HepG2 (cell line): Measurements from ENCODE around the gene CHST13. TPM values are rescaled to one million over a fixed set of nuclear protein-coding genes. Genes with fewer than 3 reads are reported as not detected.

Experiments
- ATAC-seq: fragments of 200-7000 bp; cut with Tn5 transposase; 3 replicates; pipeline ENCODE4 v1.9.1; 2020; ENCODE audit warnings: mild to moderate bottlenecking, moderate library complexity
- BruUV-seq: library from RNA; stranded (reverse); fragments of 400-500 nt; replicated peaks from 2 replicates; lab custom pipeline; 2021; lab: Mats Ljungman, UMichigan
- CTCF ChIA-PET: fragments of 300-600 bp; formaldehyde crosslinking; extraction: SDS; loops from one replicate; lab custom pipeline; 2021; ENCODE audit warnings: low total read pairs, inconsistent platforms, low intra/inter-chr PET ratio; lab: Yijun Ruan, JAX
- POLR2A ChIA-PET: fragments of 350-600 bp; sonication (Branson Sonifier 250); formaldehyde crosslinking; loops from one replicate; lab custom pipeline; 2020; ENCODE audit warnings: antibody characterized with exemption, inconsistent platforms; lab: Yijun Ruan, JAX
- DNase-seq: peaks from one replicate; pipeline ENCODE4 v3.0.0-alpha.2; 2015; ENCODE audit warnings: low spot score
- FAIRE-seq: peaks from 3 replicates; lab custom pipeline; 2011; peaks lifted over from hg19 to GRCh38; lab: Jason Lieb, UNC
- H2AFZ ChIP-seq: one replicate; pipeline ENCODE4 v1.6.1; 2011; ENCODE audit warnings: low read length, inconsistent platforms
- H3K27ac ChIP-seq: fragments of 300-600 bp; 3 replicates; pipeline ENCODE4 v1.8.0; 2011; ENCODE audit warnings: mixed run types, mild to moderate bottlenecking, mixed read lengths, low read length, inconsistent platforms; ENCODE audit not compliant: insufficient read depth; ENCODE audit errors: extremely low read length
- H3K27me3 ChIP-seq, 2 experiments: fragments of 200-600 bp in 1 of 2; 2 replicates in 1 of 2; 3 replicates in 1 of 2; pipeline versions ENCODE4 v1.6.0 to v1.8.0; 2011; ENCODE audit warnings: low read length in 2 of 2, mild to moderate bottlenecking in 2 of 2, moderate library complexity in 2 of 2, inconsistent platforms in 1 of 2; ENCODE audit not compliant: insufficient read depth in 2 of 2, control insufficient read depth in 1 of 2
- H3K36me3 ChIP-seq, 2 experiments: fragments of 200-600 bp in 1 of 2; replicated peaks in 1 of 2; 2 replicates in 1 of 2; 3 replicates in 1 of 2; pipeline versions ENCODE4 v1.5.1 to v1.8.0; 2011; ENCODE audit warnings: low read length in 2 of 2, inconsistent platforms in 1 of 2; ENCODE audit not compliant: insufficient read depth in 2 of 2, control insufficient read depth in 1 of 2
- H3K4me1 ChIP-seq: 2 replicates; pipeline ENCODE4 v1.5.1; 2012; ENCODE audit warnings: low read length, inconsistent platforms; ENCODE audit not compliant: insufficient read depth
- H3K4me2 ChIP-seq: 2 replicates; pipeline ENCODE4 v1.6.0; 2011; ENCODE audit warnings: low read depth, low read length, inconsistent platforms
- H3K4me3 ChIP-seq, 3 experiments: fragments of 200-600 bp in 1 of 3; sonication (generic), shearing (Covaris generic) in 1 of 3; replicated peaks in 1 of 3; 2 replicates each; pipeline ENCODE4 v1.5.1; 2011 to 2016; ENCODE audit warnings: low read length in 3 of 3, inconsistent platforms in 2 of 3, low read depth in 2 of 3, mild to moderate bottlenecking in 2 of 3, control low read depth in 1 of 3, mixed read lengths in 1 of 3; ENCODE audit not compliant: insufficient read depth in 1 of 3
- H3K79me2 ChIP-seq: one replicate; pipeline ENCODE4 v1.6.1; 2011; ENCODE audit warnings: low read length, inconsistent platforms; ENCODE audit not compliant: insufficient read depth
- H3K9ac ChIP-seq: 2 replicates; pipeline ENCODE4 v1.6.0; 2011; ENCODE audit warnings: mild to moderate bottlenecking, low read depth, low read length, inconsistent platforms; ENCODE audit not compliant: insufficient read depth
- H3K9me3 ChIP-seq: 2 replicates; pipeline ENCODE4 v1.5.1; 2012; ENCODE audit warnings: mild to moderate bottlenecking, low read length
- H4K20me1 ChIP-seq: 2 replicates; pipeline ENCODE4 v1.6.0; 2011; ENCODE audit warnings: inconsistent platforms, mild to moderate bottlenecking, low read length, moderate library complexity; ENCODE audit not compliant: insufficient read depth
- PHF20 ChIP-seq: sonication (generic); formaldehyde crosslinking; IDR thresholded peaks from 2 replicates; pipeline ENCODE4 v1.5.0; 2020; ENCODE audit warnings: mild to moderate bottlenecking, missing genetic modification reagents
- ZBTB34 ChIP-seq: sonication (generic); formaldehyde crosslinking; IDR thresholded peaks from 2 replicates; pipeline ENCODE4 v1.8.0; 2022; ENCODE audit warnings: mild to moderate bottlenecking, missing genetic modification reagents
- ZNF256 ChIP-seq: sonication (generic); formaldehyde crosslinking; conservative IDR thresholded peaks from 2 replicates; pipeline ENCODE4 v1.4.0; 2020; ENCODE audit warnings: missing genetic modification reagents
- ZNF614 ChIP-seq: IDR thresholded peaks from 2 replicates; pipeline ENCODE4 v1.6.1; 2018; ENCODE audit warnings: missing biosample characterization, missing genetic modification reagents, inconsistent platforms, borderline replicate concordance
- ZNF703 ChIP-seq: sonication (generic); formaldehyde crosslinking; IDR thresholded peaks from 2 replicates; pipeline ENCODE4 v1.5.1; 2020; ENCODE audit warnings: missing genetic modification reagents, mild to moderate bottlenecking, moderate library complexity, borderline replicate concordance
- ZNF83 ChIP-seq: sonication (generic); formaldehyde crosslinking; IDR thresholded peaks from 2 replicates; pipeline ENCODE4 v1.4.0; 2020; ENCODE audit warnings: missing genetic modification reagents, mild to moderate bottlenecking, borderline replicate concordance
- WGBS: methylation state at CpG from one replicate; pipeline ENCODE4 v1.1.6; 2017; ENCODE audit warnings: low lambda C conversion rate; 5-methylcytosine and 5-hydroxymethylcytosine counted together
- in situ Hi-C: cut with HindIII; loops from 2 replicates; pipeline ENCODE4 v1.10.0; 2017; ENCODE audit warnings: low pct_unique_long_range_greater_than_20kb; ENCODE audit not compliant: extremely low pct_ligation_motif_present
- intact Hi-C: fragments of 100-400 bp; cut with micrococcal nuclease; formaldehyde crosslinking; loops from one replicate; pipeline ENCODE4 v1.10.0; 2022; ENCODE audit not compliant: unreplicated experiment
- polyA plus RNA-seq, 8 experiments: library from polyadenylated mRNA; depleted of rRNA in 3 of 8; stranded (reverse) in 7 of 8; unstranded in 1 of 8; fragments of >200 nt; fragmentation: Illumina TruSeq in 4 of 8; extraction: Trizol in 4 of 8; gene quantifications; 2 replicates each; pipeline versions ENCODE4 v1.2.1 to v1.2.3, GENCODE V29; 2011 to 2016; ENCODE audit warnings: low read depth in 4 of 8, missing spikeins in 1 of 8, mixed read lengths in 1 of 8; ENCODE audit not compliant: insufficient read depth in 1 of 8
- total RNA-seq, 5 experiments: library from RNA; depleted of rRNA; stranded (reverse); fragments of >200 nt; fragmentation: Illumina TruSeq; extraction: Trizol; gene quantifications; 2 replicates each; pipeline ENCODE4 v1.2.3, GENCODE V29; 2016; ENCODE audit warnings: low read depth in 1 of 5

The CHST13 gene
- total and polyA plus RNA-seq, 2 of the 13 experiments (the other 11 are each of a cell fraction or from before 2014, with no cell fraction given) = 32.0 to 43.1 TPM

DNA sequence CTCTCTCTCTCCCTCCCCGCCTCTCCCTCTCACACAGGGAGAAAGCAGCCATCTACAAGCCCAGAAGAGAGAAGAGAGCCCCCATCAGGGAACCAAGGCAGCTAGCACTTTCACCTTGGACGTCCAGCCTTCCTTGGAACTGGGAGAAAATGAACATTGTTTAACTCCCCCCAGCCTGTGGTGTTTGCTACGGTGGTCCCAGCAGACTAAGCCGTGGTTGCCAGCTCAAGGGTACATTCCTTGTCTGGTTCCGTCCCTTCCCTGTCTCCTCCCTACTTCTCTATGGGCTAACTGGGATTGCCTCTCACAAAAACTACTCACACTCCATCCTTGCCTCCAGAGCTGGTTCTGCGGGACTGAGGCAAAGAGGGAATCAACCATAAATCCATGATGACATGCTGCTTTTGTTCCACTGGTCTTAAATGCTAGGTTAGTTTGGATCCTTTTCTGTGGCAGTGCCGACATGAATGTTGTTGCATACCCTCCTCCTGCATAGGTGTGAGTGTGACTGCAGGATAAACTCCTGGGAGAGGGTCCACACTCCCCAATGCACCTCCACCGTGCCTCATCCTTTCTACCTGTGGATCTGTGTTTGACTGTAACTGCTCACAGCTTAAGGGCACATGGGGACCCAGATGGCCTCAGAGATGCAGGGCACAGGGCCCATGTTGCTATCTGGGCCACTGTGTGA is 22.7 kb downstream of the CHST13 start:
- DNase-seq (no peak), ATAC-seq (no peak), FAIRE-seq (no peak)
- H3K4me1 ChIP-seq = peaks cover 8% of the 10 kb centered on the region; the same call in 1 of the 2 replicates
- in situ Hi-C loops = no loop called here
- BruUV-seq = no TSS peak
- TF ChIP-seq ZBTB34 (CRISPR knock-in tag) (no peak), PHF20 (no peak), ZNF703 (CRISPR knock-in tag) (no peak), ZNF83 (CRISPR knock-in tag) (no peak), ZNF614 (CRISPR knock-in tag) (no peak), ZNF256 (CRISPR knock-in tag) (no peak)
- TF ChIP-seq, all 625 proteins: peak for 0
- Histone ChIP-seq H3K79me2 (no peaks in the 10 kb centered on the region), H3K27me3 (peaks cover 0 to 13% of the 10 kb centered on the region in 2 experiments; a peak in 2 of 5 replicates), H2AFZ (no peak overlapping the region), H4K20me1 (no peaks in the 10 kb centered on the region), H3K9ac (no peak overlapping the region), H3K36me3 (peaks cover 4 to 12% of the 10 kb centered on the region in 2 experiments; a peak in 3 of 5 replicates), H3K9me3 (no peaks in the 10 kb centered on the region), H3K4me2 (no peak overlapping the region), H3K4me3 (no peak overlapping the region), H3K27ac (no peak overlapping the region)
- ChIA-PET POLR2A (no interaction called here), CTCF (no interaction called here)
- intact Hi-C loops = no loop called here
- 31% methylated on average over 8 of the region's 8 CpGs for WGBS
